Caco-2 (cell line): Measurements from ENCODE around the gene ME3. TPM values are rescaled to one million over a fixed set of nuclear protein-coding genes. Genes with fewer than 3 reads are reported as not detected.
"Not testable (repeated sequence)": the region's sequence is repeated elsewhere in the genome, so short reads cannot be mapped to it uniquely, and the experiment has no call there.

Source experiments
- BruUV-seq: library from RNA; stranded (reverse); fragments of 400-500 nt; replicated peaks from 2 replicates; lab custom pipeline; 2021; lab: Mats Ljungman, UMichigan
- CTCF ChIA-PET: fragments of 300-600 bp; sonication (Branson Sonifier 250); formaldehyde crosslinking; loops from one replicate; lab custom pipeline; 2022; ENCODE audit warnings: antibody characterized with exemption; lab: Charles Lee
- POLR2A ChIA-PET: fragments of 300-600 bp; sonication (Branson Sonifier 250); formaldehyde crosslinking; loops from one replicate; lab custom pipeline; 2022; ENCODE audit warnings: antibody characterized with exemption; lab: Charles Lee
- DNase-seq, 2 experiments: peaks; one replicate each; pipeline versions ENCODE4 v3.0.0 to v3.0.0-alpha.2; 2020 to 2022
- H3K27me3 ChIP-seq: replicated peaks from 2 replicates; pipeline ENCODE4 v1.6.0; 2011; ENCODE audit warnings: low read length; ENCODE audit not compliant: control insufficient read depth, insufficient read depth
- H3K36me3 ChIP-seq: 2 replicates; pipeline ENCODE4 v1.5.1; 2011; ENCODE audit warnings: low read length; ENCODE audit not compliant: control insufficient read depth, insufficient read depth
- H3K4me1 ChIP-seq: fragments of 250-450 bp; sonication (Bioruptor Pico); 2 replicates; pipeline ENCODE4 v1.5.1; 2020; ENCODE audit warnings: mild to moderate bottlenecking
- H3K4me3 ChIP-seq: 2 replicates; pipeline ENCODE4 v1.5.1; 2011; ENCODE audit warnings: low read depth, mild to moderate bottlenecking, control low read depth, low read length
- H3K9me3 ChIP-seq: fragments of 250-450 bp; sonication (Bioruptor Pico); 2 replicates; pipeline ENCODE4 v1.5.1; 2020; ENCODE audit warnings: mild to moderate bottlenecking, moderate library complexity
- H3K27ac Mint-ChIP-seq: one replicate; pipeline ENCODE4 v1.8.0; 2022; ENCODE audit warnings: mixed read lengths; ENCODE audit not compliant: unreplicated experiment
- H3K27me3 Mint-ChIP-seq: one replicate; pipeline ENCODE4 v1.8.0; 2022; ENCODE audit warnings: mixed read lengths; ENCODE audit not compliant: insufficient read depth, unreplicated experiment
- H3K36me3 Mint-ChIP-seq: one replicate; pipeline ENCODE4 v1.8.0; 2022; ENCODE audit warnings: mild to moderate bottlenecking, mixed read lengths; ENCODE audit not compliant: insufficient read depth, unreplicated experiment
- H3K4me1 Mint-ChIP-seq: one replicate; pipeline ENCODE4 v1.8.0; 2022; ENCODE audit warnings: low read depth, mixed read lengths; ENCODE audit not compliant: unreplicated experiment
- H3K4me3 Mint-ChIP-seq: one replicate; pipeline ENCODE4 v1.8.0; 2022; ENCODE audit warnings: mild to moderate bottlenecking, moderate library complexity, mixed read lengths; ENCODE audit not compliant: unreplicated experiment
- H3K9me3 Mint-ChIP-seq: one replicate; pipeline ENCODE4 v1.8.0; 2022; ENCODE audit warnings: mixed read lengths; ENCODE audit not compliant: unreplicated experiment
- intact Hi-C: fragments of 100-400 bp; cut with micrococcal nuclease; formaldehyde crosslinking; loops from one replicate; pipeline ENCODE4 v1.10.0; 2022; ENCODE audit not compliant: unreplicated experiment
- total RNA-seq: library from RNA; stranded (reverse); gene quantifications from 2 replicates; pipeline ENCODE4 v1.2.3, GENCODE V29; 2022
- TF ChIP-seq, protein P1 (sequence below), 2 experiments: fragments of 200-600 bp in 1 of 2; IDR thresholded peaks; 1 replicate in 1 of 2; 2 replicates in 1 of 2; pipeline versions ENCODE4 v1.5.1 to v1.8.0; 2011 to 2022; ENCODE audit warnings: antibody characterized with exemption in 1 of 2, control low read depth in 1 of 2, inconsistent platforms in 1 of 2, low read depth in 1 of 2, low read length in 1 of 2, mild to moderate bottlenecking in 1 of 2, moderate library complexity in 1 of 2; ENCODE audit not compliant: insufficient read depth in 1 of 2, severe bottlenecking in 1 of 2, unreplicated experiment in 1 of 2

Gene ME3
- total RNA-seq, 1 experiment from 2014 or later: 32.8 TPM

DNA sequence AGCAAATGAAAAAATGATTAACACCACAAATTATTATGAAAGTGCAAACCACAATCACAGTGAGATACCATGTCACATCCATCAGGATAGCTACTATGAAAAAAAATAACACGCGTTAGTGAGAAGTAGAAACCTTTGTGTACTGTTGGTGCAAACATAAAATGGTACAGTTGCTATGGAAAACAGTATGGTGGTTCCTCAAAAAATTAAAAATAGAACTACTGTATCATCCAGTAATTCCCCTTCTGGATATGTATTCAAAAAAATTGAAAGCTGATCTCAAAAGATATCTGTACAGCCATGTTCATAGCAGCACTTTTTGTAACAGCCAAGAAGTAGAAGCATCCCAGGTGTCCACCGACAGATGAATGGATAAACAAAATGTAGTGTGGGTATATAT is 254.3 kb downstream of the ME3 start:
- TF ChIP-seq, protein P1, sequence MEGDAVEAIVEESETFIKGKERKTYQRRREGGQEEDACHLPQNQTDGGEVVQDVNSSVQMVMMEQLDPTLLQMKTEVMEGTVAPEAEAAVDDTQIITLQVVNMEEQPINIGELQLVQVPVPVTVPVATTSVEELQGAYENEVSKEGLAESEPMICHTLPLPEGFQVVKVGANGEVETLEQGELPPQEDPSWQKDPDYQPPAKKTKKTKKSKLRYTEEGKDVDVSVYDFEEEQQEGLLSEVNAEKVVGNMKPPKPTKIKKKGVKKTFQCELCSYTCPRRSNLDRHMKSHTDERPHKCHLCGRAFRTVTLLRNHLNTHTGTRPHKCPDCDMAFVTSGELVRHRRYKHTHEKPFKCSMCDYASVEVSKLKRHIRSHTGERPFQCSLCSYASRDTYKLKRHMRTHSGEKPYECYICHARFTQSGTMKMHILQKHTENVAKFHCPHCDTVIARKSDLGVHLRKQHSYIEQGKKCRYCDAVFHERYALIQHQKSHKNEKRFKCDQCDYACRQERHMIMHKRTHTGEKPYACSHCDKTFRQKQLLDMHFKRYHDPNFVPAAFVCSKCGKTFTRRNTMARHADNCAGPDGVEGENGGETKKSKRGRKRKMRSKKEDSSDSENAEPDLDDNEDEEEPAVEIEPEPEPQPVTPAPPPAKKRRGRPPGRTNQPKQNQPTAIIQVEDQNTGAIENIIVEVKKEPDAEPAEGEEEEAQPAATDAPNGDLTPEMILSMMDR (IDR thresholded peaks at IDR 0.05; ENCODE audit: insufficient read depth in 1 of 2, low read depth in 1 of 2, low read length in 1 of 2, severe bottlenecking in 1 of 2, unreplicated experiment in 1 of 2): no peak
- Mint-ChIP-seq H3K36me3 (no peaks in the 10 kb centered on the region), H3K27ac (no peak overlapping the region), H3K4me3 (no peak overlapping the region), H3K4me1 (peaks cover 26% of the 10 kb centered on the region), H3K27me3 (no peaks in the 10 kb centered on the region), H3K9me3 (no peaks in the 10 kb centered on the region)
- ChIA-PET CTCF (interaction anchor here (2.0 kb wide), 1 partner anchor 58 kb away, joined by 65 read pairs; no protein-coding TSS in a partner anchor), POLR2A (no interaction called here)
- H3K36me3 ChIP-seq: no peaks in the 10 kb centered on the region
- peaks cover 12% of the 10 kb centered on the region for H3K4me1 ChIP-seq
- no TSS peak for BruUV-seq
- no peaks in the 10 kb centered on the region for H3K27me3 ChIP-seq
- no peak for DNase-seq
- H3K9me3 ChIP-seq: no peaks in the 10 kb centered on the region
- no peak overlapping the region for H3K4me3 ChIP-seq
- intact Hi-C loops: loop anchor here (5.0 kb wide), 2 partner anchors 116 to 821 kb away; partner anchors contain the start of gene HIKESHI

DNA sequence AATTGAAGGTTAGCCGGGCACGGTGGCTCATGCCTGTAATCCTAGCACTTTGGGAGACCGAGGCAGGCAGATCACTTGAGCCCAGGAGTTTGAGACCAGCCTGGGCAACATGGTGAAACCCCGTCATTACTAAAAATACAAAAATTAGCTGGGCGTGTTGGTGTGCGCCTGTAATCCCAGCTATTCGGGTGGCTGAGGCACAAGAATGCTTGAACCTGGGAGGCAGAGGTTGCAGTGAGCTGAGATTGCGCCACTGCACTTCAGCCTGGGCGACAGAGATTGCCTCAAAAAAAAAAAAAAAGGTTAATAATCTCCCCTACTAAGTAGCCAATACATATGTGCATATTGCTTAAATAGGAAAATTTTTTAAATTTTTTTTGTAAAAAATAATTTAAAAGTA is 255.5 kb downstream of the ME3 start:
- H3K27me3 Mint-ChIP-seq, H3K27ac Mint-ChIP-seq, H3K36me3 ChIP-seq, BruUV-seq, H3K9me3 Mint-ChIP-seq, H3K4me3 Mint-ChIP-seq, H3K27me3 ChIP-seq, H3K4me1 ChIP-seq, H3K9me3 ChIP-seq, DNase-seq, H3K4me3 ChIP-seq, H3K36me3 Mint-ChIP-seq: not testable (repeated sequence)
- intact Hi-C loops: loop anchor here (5.0 kb wide), 2 partner anchors 115 to 820 kb away; partner anchors contain the start of gene HIKESHI
- H3K4me1 Mint-ChIP-seq: peaks cover 14% of the 10 kb centered on the region
- POLR2A ChIA-PET: interaction anchor here (0.6 kb wide), 1 partner anchor 1829 kb away, joined by 3 read pairs; no protein-coding TSS in a partner anchor
- CTCF ChIA-PET: interaction anchor here (0.8 to 2.3 kb wide), 2 partner anchors 56 to 562 kb away, joined by 3 to 14 read pairs; partner anchors contain the start of gene CCDC83

DNA sequence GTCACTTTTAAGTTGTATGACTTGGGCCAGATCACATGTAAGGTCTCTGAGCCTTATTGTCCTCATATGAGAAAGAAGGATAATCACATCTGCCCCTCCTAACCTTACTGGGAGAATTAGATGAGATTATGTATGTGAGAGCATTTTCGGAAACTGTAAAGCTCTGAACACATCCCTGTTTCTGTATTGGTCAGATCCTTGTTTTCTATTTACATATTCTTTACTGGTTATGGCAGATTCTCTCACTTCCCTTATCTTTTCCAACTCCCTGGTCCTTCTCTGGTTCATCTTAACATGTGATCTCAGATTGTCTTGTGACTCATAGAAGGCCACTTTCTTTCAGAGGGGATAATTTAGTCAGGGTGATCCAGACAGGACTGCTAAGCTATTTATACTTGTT is 255.9 kb downstream of the ME3 start:
- CTCF ChIA-PET: interaction anchor here (0.8 to 2.3 kb wide), 2 partner anchors 55 to 562 kb away, joined by 3 to 14 read pairs; partner anchors contain the start of gene CCDC83
- Mint-ChIP-seq H3K36me3 (no peaks in the 10 kb centered on the region), H3K9me3 (no peaks in the 10 kb centered on the region), H3K4me3 (no peak overlapping the region), H3K4me1 (peaks cover 11% of the 10 kb centered on the region), H3K27me3 (no peaks in the 10 kb centered on the region), H3K27ac (no peak overlapping the region)
- DNase-seq: no peak
- POLR2A ChIA-PET: interaction anchor here (0.6 kb wide), 1 partner anchor 1828 kb away, joined by 3 read pairs; no protein-coding TSS in a partner anchor
- Histone ChIP-seq H3K4me3 (no peak overlapping the region), H3K36me3 (no peaks in the 10 kb centered on the region), H3K9me3 (no peaks in the 10 kb centered on the region), H3K27me3 (no peaks in the 10 kb centered on the region), H3K4me1 (no peaks in the 10 kb centered on the region)
- BruUV-seq: no TSS peak
- TF ChIP-seq, protein P1 (IDR thresholded peaks at IDR 0.05; ENCODE audit: insufficient read depth in 1 of 2, low read depth in 1 of 2, low read length in 1 of 2, severe bottlenecking in 1 of 2, unreplicated experiment in 1 of 2): no peak
- intact Hi-C loops: loop anchor here (5.0 kb wide), 2 partner anchors 114 to 819 kb away; partner anchors contain the start of gene HIKESHI
